ENCODE data around the gene PCDHGA5. TPM values are rescaled to one million over a fixed set of nuclear protein-coding genes. Genes with fewer than 3 reads are reported as not detected.
"Not testable (repeated sequence)": the region's sequence is repeated elsewhere in the genome, so short reads cannot be mapped to it uniquely, and the experiment has no call there.

PCDHGA5 gene
- total RNA-seq, 1 donor from 2014 or later, result 3.5 TPM

DNA sequence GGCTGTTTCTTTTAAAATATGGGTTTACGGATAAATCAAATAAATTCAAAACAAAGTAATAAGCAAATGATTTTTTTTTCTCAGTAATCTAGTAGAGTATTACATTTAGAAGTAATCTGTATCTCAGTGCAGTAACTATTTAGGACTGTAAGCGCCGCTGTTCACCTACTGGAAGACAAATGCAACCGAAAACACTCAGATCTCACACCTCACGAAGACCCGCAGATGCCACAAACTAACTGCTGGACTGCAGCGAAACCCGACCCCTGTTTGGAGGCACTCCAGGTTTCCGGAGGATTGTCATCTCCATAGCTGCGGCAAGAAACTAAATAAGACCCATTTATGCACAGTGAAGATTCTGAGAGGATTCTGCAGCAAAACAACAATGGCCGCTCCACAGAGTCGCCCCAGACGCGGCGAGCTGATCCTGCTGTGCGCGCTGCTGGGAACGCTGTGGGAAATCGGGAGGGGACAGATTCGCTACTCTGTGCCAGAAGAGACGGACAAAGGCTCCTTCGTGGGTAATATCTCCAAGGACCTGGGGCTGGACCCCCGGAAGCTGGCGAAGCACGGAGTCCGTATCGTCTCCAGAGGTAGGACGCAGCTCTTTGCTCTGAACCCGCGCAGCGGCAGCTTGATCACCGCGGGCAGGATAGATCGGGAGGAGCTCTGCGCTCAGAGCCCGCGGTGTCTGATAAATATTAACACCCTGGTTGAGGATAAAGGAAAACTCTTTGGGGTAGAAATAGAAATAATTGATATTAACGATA lies 28.7 kb downstream of the PCDHGA5 start, which contains the start of gene PCDHGA8:
Gene PCDHGA8 (plus strand): TSS at position 205 of the 770 bp plus-strand sequence. CDS start 181 bp downstream, at position 386.
- Histone ChIP-seq H3K4me3 (no peak within 1 kb of the TSS), H3K9me3 (peaks cover 36% of the 10 kb centered on the region), H3K27ac (no peak within 1 kb of the TSS), H3K36me3 (no peaks in the 10 kb centered on the region), H3K27me3 (peaks cover 16% of the 10 kb centered on the region), H3K4me1 (no peaks in the 10 kb centered on the region)
- ATAC-seq (no peak), DNase-seq (no peak)
- intact Hi-C loops (cut with DNase I), result no loop called here
- peak; percentile 12 for TF ChIP-seq CTCF (IDR thresholded peaks at IDR 0.05)

DNA sequence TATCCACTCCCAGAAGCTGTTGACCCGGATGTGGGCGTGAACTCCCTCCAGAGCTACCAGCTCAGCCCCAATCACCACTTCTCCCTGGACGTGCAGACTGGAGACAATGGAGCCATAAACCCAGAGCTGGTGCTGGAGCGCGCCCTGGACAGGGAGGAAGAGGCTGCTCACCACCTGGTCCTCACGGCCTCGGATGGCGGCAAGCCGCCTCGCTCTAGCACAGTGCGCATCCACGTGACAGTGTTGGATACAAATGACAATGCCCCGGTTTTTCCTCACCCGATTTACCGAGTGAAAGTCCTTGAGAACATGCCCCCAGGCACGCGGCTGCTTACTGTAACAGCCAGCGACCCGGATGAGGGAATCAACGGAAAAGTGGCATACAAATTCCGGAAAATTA lies 29.3 kb downstream of the PCDHGA5 start:
- peaks cover 36% of the 10 kb centered on the region for H3K9me3 ChIP-seq
- TF ChIP-seq CTCF (IDR thresholded peaks at IDR 0.05), result no peak
- no peak overlapping the region for H3K27ac ChIP-seq
- DNase-seq, result no peak
- no peaks in the 10 kb centered on the region for H3K4me1 ChIP-seq
- intact Hi-C loops (cut with DNase I), result no loop called here
- H3K27me3 ChIP-seq, result peaks cover 16% of the 10 kb centered on the region
- no peak for ATAC-seq
- no peaks in the 10 kb centered on the region for H3K36me3 ChIP-seq
- no peak overlapping the region for H3K4me3 ChIP-seq

DNA sequence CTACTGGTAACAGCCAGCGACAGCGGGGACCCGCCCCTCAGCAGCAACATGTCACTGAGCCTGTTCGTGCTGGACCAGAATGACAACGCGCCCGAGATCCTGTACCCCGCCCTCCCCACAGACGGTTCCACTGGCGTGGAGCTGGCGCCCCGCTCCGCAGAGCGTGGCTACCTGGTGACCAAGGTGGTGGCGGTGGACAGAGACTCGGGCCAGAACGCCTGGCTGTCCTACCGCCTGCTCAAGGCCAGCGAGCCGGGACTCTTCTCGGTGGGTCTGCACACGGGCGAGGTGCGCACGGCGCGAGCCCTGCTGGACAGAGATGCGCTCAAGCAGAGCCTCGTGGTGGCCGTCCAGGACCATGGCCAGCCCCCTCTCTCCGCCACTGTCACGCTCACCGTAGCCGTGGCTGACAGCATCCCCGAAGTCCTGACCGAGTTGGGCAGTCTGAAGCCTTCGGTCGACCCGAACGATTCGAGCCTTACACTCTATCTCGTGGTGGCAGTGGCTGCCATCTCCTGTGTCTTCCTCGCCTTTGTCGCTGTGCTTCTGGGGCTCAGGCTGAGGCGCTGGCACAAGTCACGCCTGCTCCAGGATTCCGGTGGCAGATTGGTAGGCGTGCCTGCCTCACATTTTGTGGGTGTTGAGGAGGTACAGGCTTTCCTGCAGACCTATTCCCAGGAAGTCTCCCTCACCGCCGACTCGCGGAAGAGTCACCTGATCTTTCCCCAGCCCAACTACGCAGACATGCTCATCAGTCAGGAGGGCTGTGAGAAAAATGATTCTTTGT lies 30.6 kb downstream of the PCDHGA5 start:
- DNase-seq, H3K4me1 ChIP-seq: not testable (repeated sequence)

GRCh38 chr5:141397756-141398551 lies 34.0 kb downstream of the PCDHGA5 start, which contains the start of gene PCDHGB5:
Gene PCDHGB5, plus strand, starts transcription at chr5:141397947. Its CDS starts 181 bp downstream, at chr5:141398128.
- Histone ChIP-seq H3K27me3 (peaks cover 16% of the 10 kb centered on the region), H3K4me3 (peak within 1 kb of the TSS; percentile 37), H3K9me3 (peaks cover 21% of the 10 kb centered on the region)
- H3K36me3 ChIP-seq; intact Hi-C loops (cut with DNase I); H3K4me1 ChIP-seq; H3K27ac ChIP-seq: not testable (repeated sequence)
- peak; percentile 76 for DNase-seq
- TF ChIP-seq CTCF (IDR thresholded peaks at IDR 0.05), result peak; percentile 59
- ATAC-seq, result peak; percentile 97

More for the DNA sequence above, 30.6 kb downstream of the PCDHGA5 start:
- H3K27ac ChIP-seq; ATAC-seq; H3K4me3 ChIP-seq; H3K36me3 ChIP-seq; intact Hi-C loops (cut with DNase I): not testable (repeated sequence)
- Histone ChIP-seq H3K27me3 (peaks cover 23% of the 10 kb centered on the region), H3K9me3 (peaks cover 29% of the 10 kb centered on the region)

GRCh38 chr5:141398608-141399007 lies 34.6 kb downstream of the PCDHGA5 start:
- peaks cover 14% of the 10 kb centered on the region for H3K27me3 ChIP-seq
- H3K36me3 ChIP-seq, result no peaks in the 10 kb centered on the region
- DNase-seq, result no peak
- no peak overlapping the region for H3K27ac ChIP-seq
- H3K4me3 ChIP-seq, result no peak overlapping the region
- no peak for ATAC-seq
- peaks cover 18% of the 10 kb centered on the region for H3K9me3 ChIP-seq
- intact Hi-C loops (cut with DNase I), result no loop called here
- no peak for TF ChIP-seq CTCF (IDR thresholded peaks at IDR 0.05)
- H3K4me1 ChIP-seq, result no peaks in the 10 kb centered on the region

Data from upper lobe of right lung (tissue), 1 donor.